SK-N-SH (cell line): ENCODE results near the gene RASA1. TPM values are rescaled to one million over a fixed set of nuclear protein-coding genes. Genes with fewer than 3 reads are reported as not detected.

Source experiments
- CTCF ChIA-PET: fragments of 300-600, 350-600 bp; formaldehyde crosslinking; extraction: SDS; loops from one replicate; lab custom pipeline; 2021; lab: Yijun Ruan, JAX
- POLR2A ChIA-PET: fragments of 350-600 bp; sonication (Branson Sonifier 250); formaldehyde crosslinking; extraction: SDS; loops from one replicate; lab custom pipeline; 2020; ENCODE audit warnings: antibody characterized with exemption, inconsistent platforms; lab: Yijun Ruan, JAX
- DNase-seq: peaks from one replicate; pipeline ENCODE4 v3.0.0; 2012
- H2AFZ ChIP-seq: fragments of 200-600 bp; sonication (generic); 2 replicates; pipeline ENCODE4 v1.8.1; 2016; ENCODE audit warnings: antibody characterized with exemption, mild to moderate bottlenecking, low read depth
- H3F3A ChIP-seq: fragments of 200-600 bp; sonication (generic); replicated peaks from 2 replicates; pipeline ENCODE3; 2016; ENCODE audit warnings: antibody characterized with exemption, mild to moderate bottlenecking; ENCODE audit not compliant: insufficient read depth
- H3K27ac ChIP-seq, 2 experiments: fragments of 200-500 bp in 1 of 2; fragments of 200-600 bp in 1 of 2; sonication (Bioruptor generic) in 1 of 2; sonication (generic), shearing (Covaris generic) in 1 of 2; 2 replicates each; pipeline versions ENCODE4 v1.5.1 to v1.6.1; 2014 to 2016; ENCODE audit warnings: low read depth in 2 of 2, inconsistent platforms in 1 of 2, low read length in 1 of 2, mild to moderate bottlenecking in 1 of 2, mixed read lengths in 1 of 2
- H3K27me3 ChIP-seq: fragments of 200-600 bp; sonication (generic), shearing (Covaris generic); 2 replicates; pipeline ENCODE4 v1.6.1; 2016; ENCODE audit warnings: mixed run types; ENCODE audit not compliant: insufficient read depth
- H3K36me3 ChIP-seq, 2 experiments: fragments of 200-500 bp in 1 of 2; fragments of 200-600 bp in 1 of 2; sonication (Bioruptor generic) in 1 of 2; sonication (generic) in 1 of 2; replicated peaks in 1 of 2; 2 replicates each; pipeline versions ENCODE3 to v1.5.1; 2014 to 2016; ENCODE audit warnings: low read length in 1 of 2, mild to moderate bottlenecking in 1 of 2; ENCODE audit not compliant: insufficient read depth in 2 of 2, control insufficient read depth in 1 of 2
- H3K4me1 ChIP-seq, 2 experiments: fragments of 200-500 bp in 1 of 2; fragments of 200-600 bp in 1 of 2; sonication (Bioruptor generic) in 1 of 2; sonication (generic), shearing (Covaris generic) in 1 of 2; 2 replicates each; pipeline versions ENCODE4 v1.5.1 to v1.6.1; 2014 to 2016; ENCODE audit warnings: low read depth in 1 of 2, low read length in 1 of 2, mixed run types in 1 of 2; ENCODE audit not compliant: insufficient read depth in 2 of 2, control insufficient read depth in 1 of 2
- H3K4me2 ChIP-seq: fragments of 200-600 bp; sonication (generic), shearing (Covaris generic); 2 replicates; pipeline ENCODE4 v1.6.1; 2017; ENCODE audit warnings: mixed run types
- H3K4me3 ChIP-seq, 2 experiments: fragments of 200-500 bp in 1 of 2; fragments of 200-600 bp in 1 of 2; sonication (Bioruptor generic) in 1 of 2; sonication (generic), shearing (Covaris generic) in 1 of 2; 2 replicates each; pipeline versions ENCODE4 v1.5.1 to v1.8.1; 2014 to 2016; ENCODE audit warnings: low read depth in 2 of 2, inconsistent platforms in 1 of 2, low read length in 1 of 2, mild to moderate bottlenecking in 1 of 2, mixed read lengths in 1 of 2, moderate library complexity in 1 of 2
- H3K79me2 ChIP-seq: fragments of 200-600 bp; sonication (generic); 2 replicates; pipeline ENCODE4 v1.8.1; 2017; ENCODE audit warnings: mild to moderate bottlenecking; ENCODE audit not compliant: insufficient read depth
- H3K9ac ChIP-seq: fragments of 200-600 bp; sonication (generic); 2 replicates; pipeline ENCODE4 v1.6.1; 2017; ENCODE audit warnings: mixed run types
- H3K9me2 ChIP-seq: fragments of 200-600 bp; sonication (generic); 2 replicates; pipeline ENCODE4 v1.6.1; 2017; ENCODE audit warnings: mixed run types
- H3K9me3 ChIP-seq: fragments of 200-600 bp; sonication (generic); 2 replicates; pipeline ENCODE4 v1.6.1; 2017; ENCODE audit warnings: mixed run types, mild to moderate bottlenecking, moderate library complexity
- H4K20me1 ChIP-seq: fragments of 200-600 bp; sonication (generic); 2 replicates; pipeline ENCODE4 v1.6.1; 2017; ENCODE audit warnings: mild to moderate bottlenecking, mixed run types; ENCODE audit not compliant: insufficient read depth
- CTCF ChIP-seq: fragments of 200-600 bp; sonication (generic); IDR thresholded peaks from 2 replicates; pipeline ENCODE4 v1.6.1; 2017; ENCODE audit warnings: antibody characterized with exemption, mild to moderate bottlenecking, moderate library complexity
- EP300 ChIP-seq, 2 experiments: IDR thresholded peaks; 2 replicates each; pipeline versions ENCODE4 v1.4.0 to v1.6.1; 2012; ENCODE audit warnings: borderline replicate concordance in 1 of 2, low read depth in 1 of 2, low read length in 1 of 2
- EZH2phosphoT487 ChIP-seq: fragments of 200-600 bp; sonication (generic); IDR thresholded peaks from 2 replicates; pipeline ENCODE4 v1.6.1; 2017; ENCODE audit warnings: low read depth, mixed run types, mild to moderate bottlenecking, antibody characterized with exemption, moderate library complexity, borderline replicate concordance
- FOXJ3 ChIP-seq: sonication (generic); formaldehyde crosslinking; IDR thresholded peaks from 2 replicates; pipeline ENCODE4 v1.5.1; 2020; ENCODE audit warnings: mild to moderate bottlenecking, missing genetic modification reagents
- GABPA ChIP-seq: IDR thresholded peaks from 2 replicates; pipeline ENCODE4 v1.4.0; 2012; ENCODE audit warnings: low read depth, mild to moderate bottlenecking
- JUND ChIP-seq: IDR thresholded peaks from 2 replicates; pipeline ENCODE4 v1.4.0; 2012
- MEF2A ChIP-seq: IDR thresholded peaks from 2 replicates; pipeline ENCODE4 v1.4.0; 2012; ENCODE audit warnings: low read depth, borderline replicate concordance
- NRF1 ChIP-seq: IDR thresholded peaks from 2 replicates; pipeline ENCODE4 v1.6.1; 2012; ENCODE audit warnings: low read depth, mild to moderate bottlenecking, low read length
- POLR2AphosphoS5 ChIP-seq: IDR thresholded peaks from 2 replicates; pipeline ENCODE4 v1.6.1; 2012; ENCODE audit warnings: low read depth, low read length
- RAD21 ChIP-seq: IDR thresholded peaks from 2 replicates; pipeline ENCODE4 v1.6.1; 2012; ENCODE audit warnings: mild to moderate bottlenecking, low read length
- RFX5 ChIP-seq: IDR thresholded peaks from 2 replicates; pipeline ENCODE4 v1.6.1; 2012; ENCODE audit warnings: mild to moderate bottlenecking, improper control_type of control experiment, low read length
- RXRA ChIP-seq: IDR thresholded peaks from 2 replicates; pipeline ENCODE4 v1.4.0; 2012; ENCODE audit warnings: low read depth, mild to moderate bottlenecking, borderline replicate concordance
- SIN3A ChIP-seq: IDR thresholded peaks from 2 replicates; pipeline ENCODE4 v1.6.1; 2012; ENCODE audit warnings: low read depth, mild to moderate bottlenecking, low read length, moderate library complexity, borderline replicate concordance
- TCF12 ChIP-seq: IDR thresholded peaks from 2 replicates; pipeline ENCODE4 v1.4.0; 2012
- TEAD4 ChIP-seq: IDR thresholded peaks from 2 replicates; pipeline ENCODE4 v1.4.0; 2012; ENCODE audit warnings: mild to moderate bottlenecking, borderline replicate concordance; ENCODE audit not compliant: insufficient read depth
- WGBS: methylation state at CpG from one replicate; pipeline ENCODE4 v1.1.6; 2017; ENCODE audit warnings: low lambda C conversion rate; 5-methylcytosine and 5-hydroxymethylcytosine counted together
- polyA plus RNA-seq, 3 experiments: library from polyadenylated mRNA; depleted of rRNA; stranded (reverse); fragments of >200 nt; gene quantifications; 2 replicates each; pipeline ENCODE4 v1.2.3, GENCODE V29; 2012
- TF ChIP-seq, protein P1 (sequence below): IDR thresholded peaks from 2 replicates; pipeline ENCODE4 v1.4.0; 2012; ENCODE audit warnings: low read depth, borderline replicate concordance
- TF ChIP-seq, protein P2 (sequence below): fragments of 150-350 bp; IDR thresholded peaks from 2 replicates; pipeline ENCODE4 v1.6.1; 2017; ENCODE audit warnings: antibody characterized with exemption, low read length, low read depth, borderline replicate concordance
- TF ChIP-seq, protein P3 (sequence below): IDR thresholded peaks from 2 replicates; pipeline ENCODE4 v1.4.0; 2012; ENCODE audit warnings: low read depth, borderline replicate concordance
- TF ChIP-seq, protein P4 (sequence below): IDR thresholded peaks from 2 replicates; pipeline ENCODE4 v1.6.1; 2012; ENCODE audit warnings: mild to moderate bottlenecking, low read depth, low read length, moderate library complexity

The RASA1 gene
- polyA plus RNA-seq, 1 of the 3 experiments (the other 2 are of a cell fraction) = 49.1 TPM

- DNase-seq = no peak
- no peak overlapping the region for H3K9ac ChIP-seq
- ChIA-PET CTCF (interaction anchor here (1.0 to 1.2 kb wide), 2 partner anchors 9 to 139 kb away, joined by 3 read pairs; no protein-coding TSS in a partner anchor), POLR2A (no interaction called here)
- H3K4me3 ChIP-seq = no peak overlapping the region
- no peaks in the 10 kb centered on the region for H3K27me3 ChIP-seq
- H3K4me2 ChIP-seq = no peak overlapping the region
- no peaks in the 10 kb centered on the region for H4K20me1 ChIP-seq
- 85% methylated on average over 4 of the region's 4 CpGs for whole genome bisulfite sequencing
- H3F3A ChIP-seq = no peaks in the 10 kb centered on the region
- H3K79me2 ChIP-seq = no peaks in the 10 kb centered on the region
- no peaks in the 10 kb centered on the region for H3K36me3 ChIP-seq
- H3K27ac ChIP-seq = no peak overlapping the region
- H3K4me1 ChIP-seq = no peaks in the 10 kb centered on the region
- H3K9me3 ChIP-seq = no peaks in the 10 kb centered on the region
- no peak overlapping the region for H2AFZ ChIP-seq
- H3K9me2 ChIP-seq = no peaks in the 10 kb centered on the region
- no peak for TF ChIP-seq MEF2A
- TF ChIP-seq TCF12 = no peak
- TF ChIP-seq RXRA = no peak
- no peak for TF ChIP-seq EP300 (IDR thresholded peaks at IDR 0.05; ENCODE audit: borderline replicate concordance in 1 of 2, low read depth in 1 of 2, low read length in 1 of 2)
- no peak for TF ChIP-seq EZH2phosphoT487
- TF ChIP-seq, protein P1, sequence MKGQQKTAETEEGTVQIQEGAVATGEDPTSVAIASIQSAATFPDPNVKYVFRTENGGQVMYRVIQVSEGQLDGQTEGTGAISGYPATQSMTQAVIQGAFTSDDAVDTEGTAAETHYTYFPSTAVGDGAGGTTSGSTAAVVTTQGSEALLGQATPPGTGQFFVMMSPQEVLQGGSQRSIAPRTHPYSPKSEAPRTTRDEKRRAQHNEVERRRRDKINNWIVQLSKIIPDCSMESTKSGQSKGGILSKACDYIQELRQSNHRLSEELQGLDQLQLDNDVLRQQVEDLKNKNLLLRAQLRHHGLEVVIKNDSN = no peak
- TF ChIP-seq GABPA = no peak
- TF ChIP-seq RAD21 = no peak
- no peak for TF ChIP-seq FOXJ3 (CRISPR knock-in tag)
- TF ChIP-seq RFX5 = no peak
- TF ChIP-seq SIN3A = no peak
- TF ChIP-seq, protein P2, sequence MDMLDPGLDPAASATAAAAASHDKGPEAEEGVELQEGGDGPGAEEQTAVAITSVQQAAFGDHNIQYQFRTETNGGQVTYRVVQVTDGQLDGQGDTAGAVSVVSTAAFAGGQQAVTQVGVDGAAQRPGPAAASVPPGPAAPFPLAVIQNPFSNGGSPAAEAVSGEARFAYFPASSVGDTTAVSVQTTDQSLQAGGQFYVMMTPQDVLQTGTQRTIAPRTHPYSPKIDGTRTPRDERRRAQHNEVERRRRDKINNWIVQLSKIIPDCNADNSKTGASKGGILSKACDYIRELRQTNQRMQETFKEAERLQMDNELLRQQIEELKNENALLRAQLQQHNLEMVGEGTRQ = no peak
- TF ChIP-seq, all 33 proteins: peak for 0
Measured at GRCh38 chr5:87260604-87261192, 7.0 kb upstream of the RASA1 start.

DNA sequence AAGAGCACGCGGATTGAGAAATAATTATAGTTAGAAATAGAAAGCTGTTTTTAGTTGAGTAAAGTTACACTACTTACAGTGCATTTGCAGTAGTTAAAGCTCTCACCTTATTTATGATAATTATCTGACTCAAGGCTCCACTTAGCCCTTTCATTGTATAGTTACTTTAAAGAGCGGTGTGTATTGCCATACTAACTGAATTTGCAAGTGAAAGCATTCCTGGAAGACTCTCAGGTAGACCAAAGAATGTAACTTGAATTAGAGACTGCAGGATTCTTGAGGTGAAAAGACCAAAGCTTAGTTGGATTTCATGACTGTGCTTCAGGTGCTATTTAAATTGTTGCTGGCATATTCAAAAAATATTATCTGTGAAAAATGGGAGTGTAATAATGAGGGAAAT, 4.2 kb upstream of the RASA1 start:
- Histone ChIP-seq H3K79me2 (peaks cover 7% of the 10 kb centered on the region), H3K27me3 (no peaks in the 10 kb centered on the region), H3K27ac (no peak overlapping the region), H3K9me2 (no peaks in the 10 kb centered on the region), H3K36me3 (no peaks in the 10 kb centered on the region), H3K4me3 (no peak overlapping the region), H2AFZ (no peak overlapping the region), H3K9ac (no peak overlapping the region), H3K4me2 (no peak overlapping the region), H3K9me3 (no peaks in the 10 kb centered on the region), H3F3A (peaks cover 6% of the 10 kb centered on the region), H3K4me1 (peaks cover 0 to 3% of the 10 kb centered on the region in 2 experiments; a peak in 1 of 4 replicates), H4K20me1 (no peaks in the 10 kb centered on the region)
- ChIA-PET POLR2A (no interaction called here), CTCF (interaction anchor here (0.5 to 1.9 kb wide), 2 partner anchors 137 to 147 kb away, joined by 3 to 5 read pairs; no protein-coding TSS in a partner anchor)
- 97% methylated on average over 3 of the region's 3 CpGs for WGBS
- no peak for DNase-seq
- TF ChIP-seq NRF1 = no peak
- no peak for TF ChIP-seq SIN3A
- TF ChIP-seq, protein P3, sequence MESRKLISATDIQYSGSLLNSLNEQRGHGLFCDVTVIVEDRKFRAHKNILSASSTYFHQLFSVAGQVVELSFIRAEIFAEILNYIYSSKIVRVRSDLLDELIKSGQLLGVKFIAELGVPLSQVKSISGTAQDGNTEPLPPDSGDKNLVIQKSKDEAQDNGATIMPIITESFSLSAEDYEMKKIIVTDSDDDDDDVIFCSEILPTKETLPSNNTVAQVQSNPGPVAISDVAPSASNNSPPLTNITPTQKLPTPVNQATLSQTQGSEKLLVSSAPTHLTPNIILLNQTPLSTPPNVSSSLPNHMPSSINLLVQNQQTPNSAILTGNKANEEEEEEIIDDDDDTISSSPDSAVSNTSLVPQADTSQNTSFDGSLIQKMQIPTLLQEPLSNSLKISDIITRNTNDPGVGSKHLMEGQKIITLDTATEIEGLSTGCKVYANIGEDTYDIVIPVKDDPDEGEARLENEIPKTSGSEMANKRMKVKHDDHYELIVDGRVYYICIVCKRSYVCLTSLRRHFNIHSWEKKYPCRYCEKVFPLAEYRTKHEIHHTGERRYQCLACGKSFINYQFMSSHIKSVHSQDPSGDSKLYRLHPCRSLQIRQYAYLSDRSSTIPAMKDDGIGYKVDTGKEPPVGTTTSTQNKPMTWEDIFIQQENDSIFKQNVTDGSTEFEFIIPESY = no peak
- TF ChIP-seq CTCF = no peak
- TF ChIP-seq, protein P4, sequence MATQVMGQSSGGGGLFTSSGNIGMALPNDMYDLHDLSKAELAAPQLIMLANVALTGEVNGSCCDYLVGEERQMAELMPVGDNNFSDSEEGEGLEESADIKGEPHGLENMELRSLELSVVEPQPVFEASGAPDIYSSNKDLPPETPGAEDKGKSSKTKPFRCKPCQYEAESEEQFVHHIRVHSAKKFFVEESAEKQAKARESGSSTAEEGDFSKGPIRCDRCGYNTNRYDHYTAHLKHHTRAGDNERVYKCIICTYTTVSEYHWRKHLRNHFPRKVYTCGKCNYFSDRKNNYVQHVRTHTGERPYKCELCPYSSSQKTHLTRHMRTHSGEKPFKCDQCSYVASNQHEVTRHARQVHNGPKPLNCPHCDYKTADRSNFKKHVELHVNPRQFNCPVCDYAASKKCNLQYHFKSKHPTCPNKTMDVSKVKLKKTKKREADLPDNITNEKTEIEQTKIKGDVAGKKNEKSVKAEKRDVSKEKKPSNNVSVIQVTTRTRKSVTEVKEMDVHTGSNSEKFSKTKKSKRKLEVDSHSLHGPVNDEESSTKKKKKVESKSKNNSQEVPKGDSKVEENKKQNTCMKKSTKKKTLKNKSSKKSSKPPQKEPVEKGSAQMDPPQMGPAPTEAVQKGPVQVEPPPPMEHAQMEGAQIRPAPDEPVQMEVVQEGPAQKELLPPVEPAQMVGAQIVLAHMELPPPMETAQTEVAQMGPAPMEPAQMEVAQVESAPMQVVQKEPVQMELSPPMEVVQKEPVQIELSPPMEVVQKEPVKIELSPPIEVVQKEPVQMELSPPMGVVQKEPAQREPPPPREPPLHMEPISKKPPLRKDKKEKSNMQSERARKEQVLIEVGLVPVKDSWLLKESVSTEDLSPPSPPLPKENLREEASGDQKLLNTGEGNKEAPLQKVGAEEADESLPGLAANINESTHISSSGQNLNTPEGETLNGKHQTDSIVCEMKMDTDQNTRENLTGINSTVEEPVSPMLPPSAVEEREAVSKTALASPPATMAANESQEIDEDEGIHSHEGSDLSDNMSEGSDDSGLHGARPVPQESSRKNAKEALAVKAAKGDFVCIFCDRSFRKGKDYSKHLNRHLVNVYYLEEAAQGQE = no peak
- no peak for TF ChIP-seq JUND
- no peak for TF ChIP-seq EZH2phosphoT487
- TF ChIP-seq POLR2AphosphoS5 = no peak
- TF ChIP-seq TEAD4 = no peak
